Fibroblast of upper back skin (primary cell): ENCODE results near the gene IER5.
"Not testable (repeated sequence)": the region's sequence is repeated elsewhere in the genome, so short reads cannot be mapped to it uniquely, and the experiment has no call there.

ENCODE experiments used
- DNase-seq: peaks from one replicate; pipeline ENCODE4 v3.0.0-alpha.2; 2013

The IER5 gene

DNA sequence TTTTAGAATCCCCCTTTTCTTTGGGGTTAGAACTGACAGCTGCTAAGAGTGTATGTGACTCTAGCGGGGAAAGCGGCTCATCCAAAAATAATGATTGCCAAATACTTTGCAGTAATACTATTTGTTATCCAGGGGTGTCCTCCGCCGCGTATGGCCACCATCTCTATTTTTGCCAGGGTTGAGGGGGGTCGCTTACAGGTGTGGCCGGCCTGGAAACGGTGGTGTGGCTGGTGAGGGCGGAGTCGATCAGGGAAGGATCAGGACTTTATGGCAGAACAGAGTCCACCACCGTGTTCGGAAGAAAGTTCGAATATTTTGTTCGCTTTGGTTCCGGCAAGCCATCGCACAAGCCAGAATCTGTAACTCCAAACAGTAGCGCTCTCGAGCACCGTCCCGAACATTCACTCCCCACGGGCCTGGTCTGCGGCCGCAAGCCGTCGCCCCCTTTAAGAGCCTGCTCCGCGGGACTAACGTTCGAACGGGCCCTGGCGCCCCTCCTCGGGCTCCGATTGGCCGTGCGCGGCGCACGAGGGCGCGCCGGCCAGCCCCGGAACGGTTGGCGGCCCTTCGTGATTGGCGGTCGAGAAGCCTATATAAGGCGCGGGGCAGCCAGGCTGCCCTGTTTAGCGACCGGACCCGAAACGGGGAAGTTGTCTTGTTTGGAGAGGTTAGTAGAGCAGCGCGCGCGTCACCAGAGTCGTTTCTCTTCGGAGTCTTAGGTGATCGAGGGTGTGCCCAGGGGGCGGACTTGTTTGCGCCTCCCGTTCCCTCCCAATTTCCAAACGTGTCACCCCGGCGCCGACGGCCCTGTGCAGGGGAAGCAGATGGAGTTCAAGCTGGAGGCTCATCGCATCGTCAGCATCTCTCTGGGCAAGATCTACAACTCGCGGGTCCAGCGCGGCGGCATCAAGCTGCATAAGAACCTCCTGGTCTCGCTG lies at the start of gene IER5:
IER5 (plus strand) TSS at position 622 of the 938 bp plus-strand sequence; CDS start at position 825, 203 bp downstream.
- peak; percentile 96 for DNase-seq

DNA sequence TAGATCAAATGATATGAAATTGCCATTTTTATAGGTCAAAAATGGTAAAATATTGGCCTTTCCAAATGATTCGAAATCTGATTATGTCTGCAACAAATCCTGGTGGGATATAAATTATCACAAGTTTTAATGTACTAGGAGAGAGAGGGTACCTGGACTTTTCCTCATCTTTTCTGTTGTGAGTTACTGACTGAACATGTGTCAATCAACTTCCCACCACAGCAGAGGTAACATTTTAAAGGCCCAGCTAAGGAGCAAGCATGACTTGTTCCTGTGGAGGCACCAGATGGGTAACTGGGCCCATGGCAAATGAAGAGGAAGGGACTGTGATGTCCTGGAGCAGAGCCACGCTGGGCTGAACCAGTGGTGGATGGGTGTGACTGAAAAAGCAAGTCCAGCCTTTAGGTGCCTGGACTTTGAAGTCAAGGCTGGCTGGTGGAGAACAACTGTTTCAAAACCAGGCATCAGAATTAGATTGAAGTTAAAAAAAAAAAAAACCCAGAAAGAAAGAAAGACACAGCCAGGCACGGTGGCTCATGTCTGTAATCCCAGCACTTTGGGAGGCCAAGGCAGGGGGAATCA lies 48.1 kb upstream of the IER5 start:
- DNase-seq: no peak

DNA sequence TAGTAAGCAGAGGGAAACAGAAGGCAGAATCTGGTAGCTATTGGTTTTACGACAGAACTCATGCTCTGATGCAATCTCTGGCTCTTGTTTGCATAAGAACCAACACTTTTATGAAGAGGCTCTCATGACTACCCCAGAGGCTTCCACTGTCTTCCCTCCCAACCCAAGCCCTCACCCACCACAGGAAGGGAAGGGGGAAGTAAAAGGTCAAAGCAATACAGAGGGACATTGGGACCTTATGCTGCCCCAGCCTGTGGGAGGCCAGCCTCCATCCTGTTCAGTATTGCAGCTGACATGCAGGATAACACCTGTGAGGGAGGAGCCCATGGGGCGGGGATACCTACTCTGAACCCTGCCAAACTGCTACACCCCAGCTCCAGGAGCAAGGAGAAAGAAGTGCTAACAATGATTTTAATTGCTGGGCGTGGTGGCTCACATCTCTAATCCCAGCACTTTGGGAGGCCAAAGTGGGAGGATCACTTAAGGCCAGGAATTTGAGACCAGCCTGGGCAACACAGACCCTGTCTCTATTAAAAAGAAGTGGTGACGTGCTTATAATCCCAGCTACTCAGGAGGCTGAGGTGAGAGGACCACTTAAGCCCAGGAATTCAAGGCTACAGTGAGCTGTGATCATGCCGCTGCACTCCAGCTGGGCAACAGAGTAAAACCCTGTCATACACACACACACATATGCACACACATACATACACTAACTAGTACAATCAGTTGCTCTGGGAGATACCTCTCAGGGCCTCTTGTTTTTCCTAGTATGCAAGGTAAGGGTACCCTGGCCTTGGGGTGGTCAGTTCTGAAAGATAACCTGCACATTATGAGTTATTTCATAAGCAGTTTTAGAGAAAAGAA lies 45.2 kb upstream of the IER5 start:
- DNase-seq: no peak

DNA sequence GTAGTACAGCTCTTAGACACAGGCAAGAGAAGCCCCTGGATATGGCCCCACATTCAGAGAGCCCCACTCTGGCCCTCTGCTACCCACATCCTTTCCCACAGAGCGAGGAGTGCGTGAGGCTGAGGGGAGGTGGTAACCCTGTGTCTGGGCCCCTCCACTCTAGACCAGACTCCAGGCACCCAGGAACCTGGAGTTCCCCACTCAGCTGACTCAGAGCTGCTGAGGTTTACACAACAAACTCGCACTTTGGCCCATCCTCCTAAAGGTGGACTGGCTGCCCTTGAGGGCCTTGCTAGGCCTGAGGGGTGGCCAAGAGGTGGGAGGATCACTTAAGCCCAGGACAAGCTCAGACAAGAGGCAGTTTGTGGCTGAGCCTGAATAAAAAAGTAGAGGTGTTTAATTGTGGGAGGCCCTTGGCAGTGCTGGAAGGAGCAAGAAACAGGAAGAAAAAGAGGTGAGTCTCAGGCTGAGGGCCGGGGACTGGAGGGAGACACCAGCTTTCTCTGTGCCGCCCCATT lies 44.0 kb upstream of the IER5 start:
- DNase-seq: no peak

DNA sequence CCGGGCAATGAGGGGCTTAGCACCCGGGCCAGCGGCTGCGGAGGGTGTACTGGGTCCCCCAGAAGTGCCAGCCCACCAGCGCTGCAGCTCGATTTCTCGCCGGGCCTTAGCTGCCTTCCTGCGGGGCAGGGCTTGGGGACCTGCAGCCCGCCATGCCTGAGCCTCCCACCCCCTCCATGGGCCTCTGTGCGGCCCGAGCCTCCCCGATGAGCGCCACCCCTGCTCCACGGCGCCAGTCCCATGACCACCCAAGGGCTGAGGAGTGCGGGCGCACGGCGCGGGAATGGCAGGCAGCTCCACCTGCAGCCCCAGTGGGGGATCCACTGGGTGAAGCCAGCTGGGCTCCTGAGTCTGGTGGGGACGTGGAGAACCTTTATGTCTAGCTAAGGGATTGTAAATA lies 42.6 kb upstream of the IER5 start:
- not testable (repeated sequence) for DNase-seq

DNA sequence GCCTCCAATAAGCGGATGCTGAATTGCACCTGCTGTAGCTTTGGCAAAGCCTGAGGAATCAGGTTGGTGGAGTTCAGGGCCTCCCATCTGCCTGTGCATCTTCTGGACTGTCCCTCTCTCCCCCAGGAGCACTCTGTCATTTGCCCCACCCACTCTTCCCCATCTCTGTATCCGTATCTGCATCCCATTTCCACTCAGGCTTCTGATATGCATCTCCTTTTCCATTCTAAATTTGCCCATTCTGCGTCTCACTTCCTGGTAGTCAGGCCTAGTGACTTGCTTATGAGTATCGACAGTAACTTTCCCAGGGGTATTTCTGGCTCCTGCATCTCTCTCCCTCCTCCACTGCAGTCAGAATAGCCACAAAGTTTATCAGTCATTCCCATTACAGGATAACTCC lies 39.1 kb upstream of the IER5 start:
- DNase-seq: no peak

DNA sequence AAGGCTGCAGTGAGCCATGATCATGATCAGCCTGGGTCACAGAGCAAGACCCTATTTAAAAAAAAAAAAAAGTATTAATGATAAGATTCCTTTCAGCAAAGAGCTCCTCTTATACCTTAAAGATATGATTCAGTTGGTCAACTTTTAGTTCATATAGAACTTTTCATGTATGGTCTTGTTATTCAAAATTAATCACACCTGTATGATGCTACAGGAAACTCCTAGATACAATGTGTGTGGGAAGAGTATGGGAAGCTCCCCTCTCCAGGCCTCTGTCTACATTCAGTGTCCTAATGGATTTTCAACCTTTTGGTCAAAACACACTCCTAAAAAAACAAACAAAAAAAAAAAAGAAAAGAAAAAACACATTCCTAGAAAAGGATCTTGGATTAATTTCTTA lies 37.6 kb upstream of the IER5 start:
- DNase-seq: no peak

DNA sequence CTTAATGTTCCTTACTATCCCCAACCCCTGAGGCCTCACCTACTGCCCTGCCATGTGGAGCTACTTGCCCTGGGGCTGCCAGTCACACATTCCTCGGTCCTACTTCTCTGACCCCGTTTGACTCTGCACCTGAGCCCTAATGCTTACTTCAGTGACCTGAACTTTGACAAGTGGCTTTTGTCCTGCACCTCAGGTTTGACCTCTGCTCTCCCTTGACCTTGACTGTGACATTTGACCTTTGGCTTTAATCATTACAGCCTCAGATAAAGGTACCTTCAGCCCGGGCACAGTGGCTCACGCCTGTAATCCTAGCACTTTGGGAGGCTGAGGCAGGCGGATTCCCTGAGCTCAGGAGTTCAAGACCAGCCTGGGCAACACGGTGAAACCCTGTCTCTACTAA lies 31.9 kb upstream of the IER5 start:
- DNase-seq: no peak

DNA sequence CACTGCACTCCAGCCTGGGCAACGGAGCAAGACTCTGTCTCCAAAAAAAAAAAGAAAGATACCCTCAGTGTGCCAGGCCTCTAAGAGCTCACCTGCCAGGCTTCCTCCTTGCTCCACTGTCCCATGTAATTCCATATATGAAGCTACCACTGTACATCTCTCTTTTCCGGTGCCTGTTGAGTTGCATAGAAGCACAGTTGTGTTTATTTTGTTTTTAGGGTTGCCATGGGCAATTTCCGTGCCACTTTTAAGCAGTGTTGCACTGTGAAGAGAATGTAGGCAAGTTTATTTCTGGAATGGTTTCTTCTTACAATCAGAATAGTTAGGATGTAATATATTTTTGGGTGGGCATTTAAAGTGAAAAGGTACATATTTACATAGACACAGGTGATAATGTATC lies 31.4 kb upstream of the IER5 start:
- DNase-seq: no peak

DNA sequence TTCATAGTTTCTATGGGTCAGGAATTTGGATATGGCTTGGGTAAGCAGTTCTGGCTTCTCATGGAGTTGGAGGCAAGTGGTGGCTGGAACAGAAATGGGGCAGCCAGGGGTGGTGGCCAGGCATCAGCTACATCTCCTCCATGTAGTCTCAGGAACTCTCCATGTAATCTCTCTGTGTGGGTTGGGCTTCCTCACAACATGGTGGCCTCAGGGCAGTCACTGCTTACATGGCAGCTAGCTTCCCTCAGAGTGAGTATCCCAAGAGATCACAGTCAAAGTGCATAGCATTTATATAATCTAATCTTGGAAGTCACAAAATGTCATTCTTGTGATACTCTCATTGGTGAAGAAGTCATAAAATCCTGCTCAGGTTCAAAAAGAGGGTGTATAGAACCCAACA lies 29.1 kb upstream of the IER5 start:
- DNase-seq: no peak

DNA sequence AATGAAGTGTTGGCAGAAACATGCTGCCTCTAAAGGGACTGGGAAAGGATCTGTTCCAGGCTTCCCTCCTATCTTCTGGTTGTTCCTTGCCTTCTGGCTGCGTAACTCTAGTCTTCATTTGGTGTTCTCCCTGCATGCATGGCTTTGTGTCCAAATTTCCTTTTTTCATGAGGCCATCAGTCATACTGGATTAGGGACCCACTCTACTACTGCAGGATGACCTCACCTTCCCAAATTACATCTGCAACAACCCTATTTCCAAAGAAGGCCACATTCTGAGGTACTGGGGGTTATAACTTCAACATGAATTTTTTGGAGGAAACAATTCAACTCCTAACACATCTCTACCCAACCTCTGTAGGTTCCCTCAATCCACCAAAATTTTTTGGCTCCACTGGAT lies 28.4 kb upstream of the IER5 start:
- no peak for DNase-seq

DNA sequence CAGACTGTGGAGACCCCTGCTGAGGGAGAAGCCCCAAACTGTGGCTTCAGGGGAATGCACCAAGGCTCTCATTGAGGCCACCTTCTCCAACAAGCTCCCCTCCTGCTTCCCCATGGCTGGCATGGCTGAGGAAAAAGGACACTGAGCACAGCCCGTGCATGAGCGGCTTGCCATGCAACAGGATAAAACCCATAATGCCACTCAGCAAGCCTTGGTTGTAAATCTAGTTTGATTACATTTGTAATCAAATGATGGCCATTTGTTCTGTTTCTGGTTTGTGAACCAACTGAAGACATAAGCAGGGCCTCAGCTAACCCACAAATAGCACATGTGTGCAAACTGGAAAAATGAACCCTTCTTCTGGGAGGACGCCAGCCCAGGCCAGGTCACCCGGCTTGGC lies 27.6 kb upstream of the IER5 start:
- DNase-seq: not testable (repeated sequence)

DNA sequence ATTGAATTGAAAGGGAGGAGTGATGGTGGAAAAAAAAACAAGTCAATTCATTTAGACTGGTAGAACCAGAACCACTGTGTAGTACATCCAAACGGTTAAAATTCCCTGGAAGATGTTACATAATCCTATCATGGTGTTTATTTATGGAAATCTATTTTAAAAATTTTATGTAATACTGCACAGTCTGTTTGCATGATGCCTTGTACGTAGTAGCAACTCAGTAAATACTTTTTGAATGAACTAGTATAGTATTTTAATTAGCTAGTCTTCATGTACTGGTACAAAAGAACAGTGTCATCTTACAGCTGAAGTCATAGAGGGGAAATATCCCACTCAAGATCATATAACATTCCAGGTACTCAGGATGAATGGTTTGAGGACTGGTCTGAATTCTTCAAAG lies 27.0 kb upstream of the IER5 start:
- DNase-seq: no peak

DNA sequence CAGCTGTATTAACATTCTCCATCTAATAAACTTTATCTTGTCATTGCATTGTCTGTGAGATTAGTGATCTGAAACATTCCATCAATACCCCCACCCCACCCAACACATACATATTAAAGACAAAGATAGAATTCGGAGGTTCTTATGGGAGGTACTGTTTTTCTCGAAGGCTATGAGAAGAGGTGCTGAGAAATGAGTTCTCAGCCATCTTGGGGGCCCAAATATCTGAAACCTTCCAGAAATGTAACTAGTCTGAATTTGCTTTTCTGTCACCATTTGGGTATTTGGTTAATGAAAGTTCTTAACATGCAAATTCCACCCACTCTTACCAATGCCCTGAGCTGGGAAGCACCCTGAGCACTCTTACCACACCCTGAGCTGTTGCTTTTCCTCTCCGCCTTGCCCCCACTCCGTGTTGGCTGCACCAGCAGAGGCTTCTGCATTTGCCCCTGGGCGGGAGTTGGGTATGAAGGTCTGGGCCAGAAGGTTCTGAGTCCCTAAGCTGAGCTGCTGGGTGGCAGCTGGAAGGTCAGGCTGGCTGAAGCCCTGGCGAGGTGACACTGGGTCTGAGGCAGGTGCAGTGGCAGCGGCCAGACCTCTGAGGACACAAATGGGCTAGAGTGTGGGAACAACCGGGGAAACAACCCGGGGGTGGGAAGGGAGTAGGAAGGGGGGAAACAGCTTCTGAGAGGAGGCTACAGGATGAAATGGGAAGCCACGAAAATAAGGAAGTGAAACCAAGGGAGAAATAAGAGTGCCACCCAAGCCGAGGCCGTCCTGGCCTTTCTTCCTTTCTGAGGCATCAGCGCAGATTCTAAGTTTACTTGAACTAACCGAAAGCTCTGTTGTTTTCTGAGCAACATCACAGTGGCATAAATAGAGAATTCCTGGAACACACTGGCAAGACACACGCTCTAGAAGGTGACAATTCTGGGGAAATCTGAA lies 26.3 kb upstream of the IER5 start:
- DNase-seq: no peak

DNA sequence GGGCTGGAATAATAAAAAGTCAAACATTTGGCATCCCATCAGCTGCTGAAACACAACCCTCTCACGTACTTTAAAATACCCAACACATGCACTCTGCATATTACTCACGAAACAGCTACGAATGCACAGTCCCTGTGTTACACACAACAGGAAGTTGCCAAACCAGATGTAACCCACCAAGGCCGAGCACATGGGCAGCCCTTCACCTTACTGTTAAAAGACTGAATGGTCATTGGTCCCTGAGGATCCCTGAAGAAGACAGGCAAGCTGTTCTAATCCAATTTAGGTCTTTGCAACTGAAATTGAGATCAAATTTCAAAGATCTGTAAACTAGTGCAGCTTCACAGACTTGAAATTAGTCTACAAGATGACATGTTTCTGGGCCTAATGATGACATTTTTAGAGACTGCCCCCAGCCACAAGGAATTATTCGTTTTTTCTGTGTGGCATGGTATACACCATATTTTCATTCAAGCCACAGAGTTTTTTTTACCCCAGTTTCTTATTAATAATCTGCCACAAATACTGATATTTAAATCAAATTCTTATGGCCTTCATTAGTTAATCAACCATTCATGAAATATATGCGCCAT lies 25.6 kb upstream of the IER5 start:
- DNase-seq: peak; percentile 54

DNA sequence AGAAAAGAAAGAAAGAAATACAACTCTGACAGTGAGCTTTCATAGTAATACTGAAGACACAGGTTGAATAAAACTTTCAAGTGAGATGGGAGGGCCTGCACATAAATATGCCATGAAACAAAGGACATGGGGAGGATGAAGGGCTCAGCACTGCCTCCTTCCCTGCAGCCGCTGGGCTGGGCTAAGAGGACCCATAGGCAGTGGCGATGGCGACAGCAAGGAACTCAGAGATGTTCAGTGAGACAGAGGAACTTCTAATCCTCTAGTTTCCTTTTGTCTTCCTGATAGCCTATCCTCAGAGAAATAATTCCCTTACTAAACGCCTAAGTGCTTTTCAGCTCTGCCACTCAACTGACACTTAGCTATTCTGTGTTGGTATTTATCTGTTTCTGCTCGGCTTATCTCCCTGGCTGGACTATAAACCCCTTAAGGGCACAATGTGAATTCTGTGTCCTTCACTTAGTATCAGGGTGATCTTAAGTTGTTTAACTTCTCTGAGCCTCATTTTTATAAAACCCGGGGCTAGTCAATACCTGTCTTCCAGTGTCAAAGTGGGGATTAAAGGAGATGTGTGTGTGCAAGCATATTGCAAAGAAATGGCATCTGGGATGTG lies 24.4 kb upstream of the IER5 start:
- DNase-seq: no peak

DNA sequence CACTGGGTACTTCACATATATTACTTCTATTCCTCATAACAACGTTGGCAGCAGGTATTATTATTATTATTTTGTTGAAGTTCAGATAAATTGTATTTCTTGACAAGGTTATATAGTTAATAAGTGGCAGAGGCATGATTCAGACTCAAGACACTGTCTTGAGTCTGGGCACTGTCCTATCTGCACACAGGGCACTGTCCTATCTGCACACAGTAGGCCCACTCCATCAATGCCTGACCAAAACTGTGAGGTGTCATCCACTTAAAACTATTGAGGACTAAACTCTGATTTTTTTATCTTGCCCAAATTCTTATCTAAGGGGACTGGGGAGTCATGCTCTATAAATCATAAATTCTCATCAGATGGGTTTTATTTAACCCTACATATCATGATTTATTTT lies 23.8 kb upstream of the IER5 start:
- DNase-seq: no peak

DNA sequence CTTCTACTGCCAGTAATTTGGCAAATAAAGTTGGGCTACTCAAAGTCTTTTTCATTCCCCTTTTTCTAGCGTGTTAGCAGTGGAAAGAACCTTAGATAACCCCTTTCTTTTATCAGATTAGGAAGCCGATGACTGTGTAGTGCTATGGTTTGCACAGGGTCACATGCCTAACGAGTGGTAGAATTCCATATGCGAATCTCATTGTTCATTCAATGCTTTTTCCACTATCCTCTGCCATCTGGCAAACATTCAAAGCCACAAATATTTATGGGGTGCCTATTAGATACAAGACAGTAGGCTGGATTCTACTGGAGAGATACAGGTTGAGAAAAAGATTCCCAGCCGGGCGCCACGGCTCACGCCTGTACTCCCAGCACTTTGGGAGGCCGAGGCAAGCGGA lies 14.9 kb upstream of the IER5 start:
- peak; percentile 95 for DNase-seq

DNA sequence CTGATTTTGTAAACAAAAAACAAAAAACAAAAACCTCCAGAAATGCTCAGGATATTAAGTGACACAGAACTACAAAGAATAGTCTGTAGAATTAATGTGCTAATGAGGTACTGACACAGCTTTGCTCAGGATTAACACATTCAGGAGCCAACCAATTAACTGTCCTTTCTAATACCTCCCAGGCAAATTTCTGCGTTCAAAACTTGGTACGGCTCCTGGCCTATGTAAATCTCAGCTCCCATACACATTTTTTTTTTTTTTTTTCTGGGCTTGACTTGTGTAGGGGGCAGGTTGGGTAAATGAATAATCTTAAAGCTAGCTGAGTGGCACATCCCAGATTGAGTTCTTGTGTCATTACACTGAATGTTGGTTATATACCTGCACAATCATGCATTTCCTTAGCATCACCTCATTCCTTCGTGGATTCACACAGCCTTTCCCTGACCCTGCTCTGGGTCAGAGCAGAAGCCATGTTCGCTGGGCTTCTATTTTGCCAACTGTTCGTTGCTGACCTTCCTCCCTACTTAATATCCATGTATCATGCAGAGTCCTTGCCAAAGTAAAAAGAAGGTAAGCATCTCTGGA lies 12.6 kb upstream of the IER5 start:
- DNase-seq: no peak

DNA sequence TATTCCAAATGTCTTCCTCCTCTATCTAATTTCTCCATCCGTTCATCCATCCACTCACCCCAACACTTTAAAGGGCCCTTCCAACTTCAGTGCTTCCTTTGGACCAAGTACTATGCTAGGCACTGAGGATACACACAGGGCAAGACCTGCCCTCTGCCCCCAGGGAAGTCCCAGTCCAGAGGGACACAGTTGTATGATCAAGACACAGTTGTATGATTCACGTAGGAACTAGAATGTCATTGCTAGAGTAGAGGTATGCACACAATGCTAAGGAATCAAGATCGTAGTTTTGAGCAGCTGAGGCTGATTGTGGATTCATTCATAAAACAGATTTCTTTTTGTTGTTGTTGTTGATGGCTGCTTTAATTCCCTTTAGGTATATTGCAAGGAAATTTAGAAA lies 11.6 kb upstream of the IER5 start:
- DNase-seq: no peak
